Tibial artery (tissue), 4 donors: ENCODE data around the gene ENDOV.

Experiments used
- DNase-seq, 2 donors: peaks; one replicate each; pipeline ENCODE4 v3.0.0-alpha.2; 2019
- H3K27ac ChIP-seq, 2 donors: fragments of 200-600 bp; sonication (generic) in 1 of 2; 1 replicate in 1 of 2; 2 replicates in 1 of 2; pipeline ENCODE4 v1.5.1; 2018 to 2019; ENCODE audit warnings: mild to moderate bottlenecking in 1 of 2
- H3K27me3 ChIP-seq, 2 donors: fragments of 200-600 bp; sonication (generic) in 1 of 2; one replicate each; pipeline versions ENCODE4 v1.5.1 to v1.6.0; 2016 to 2019
- H3K36me3 ChIP-seq, 3 donors: fragments of 200-600 bp; sonication (generic) in 2 of 3; one replicate each; pipeline ENCODE4 v1.5.1; 2016 to 2019; ENCODE audit warnings: mild to moderate bottlenecking in 2 of 3
- H3K4me1 ChIP-seq, 4 donors: fragments of 200-600 bp; sonication (generic) in 2 of 4; 1 replicate in 3 of 4; 2 replicates in 1 of 4; pipeline ENCODE4 v1.5.1; 2016 to 2019
- H3K4me3 ChIP-seq, 2 donors: fragments of 200-600 bp; sonication (generic) in 1 of 2; 1 replicate in 1 of 2; 2 replicates in 1 of 2; pipeline ENCODE4 v1.5.1; 2018 to 2019; ENCODE audit warnings: mild to moderate bottlenecking in 2 of 2
- H3K9me3 ChIP-seq, 3 donors: fragments of 200-600 bp; sonication (generic) in 1 of 3; one replicate each; pipeline ENCODE4 v1.5.1; 2016 to 2019
- intact Hi-C: fragments of 100-400 bp; cut with DNase I; formaldehyde crosslinking; loops from one replicate; pipeline ENCODE4 v1.15.0; 2023; ENCODE audit warnings: low total_unique reads
- TF ChIP-seq, protein P1 (sequence below), 2 experiments: fragments of 200-600 bp in 1 of 2; fragments of 450-650 bp in 1 of 2; IDR thresholded peaks; one replicate each; pipeline ENCODE4 v1.5.1; 2017 to 2019; ENCODE audit warnings: antibody characterized with exemption in 2 of 2, mild to moderate bottlenecking in 1 of 2, moderate library complexity in 1 of 2

The ENDOV gene

DNA sequence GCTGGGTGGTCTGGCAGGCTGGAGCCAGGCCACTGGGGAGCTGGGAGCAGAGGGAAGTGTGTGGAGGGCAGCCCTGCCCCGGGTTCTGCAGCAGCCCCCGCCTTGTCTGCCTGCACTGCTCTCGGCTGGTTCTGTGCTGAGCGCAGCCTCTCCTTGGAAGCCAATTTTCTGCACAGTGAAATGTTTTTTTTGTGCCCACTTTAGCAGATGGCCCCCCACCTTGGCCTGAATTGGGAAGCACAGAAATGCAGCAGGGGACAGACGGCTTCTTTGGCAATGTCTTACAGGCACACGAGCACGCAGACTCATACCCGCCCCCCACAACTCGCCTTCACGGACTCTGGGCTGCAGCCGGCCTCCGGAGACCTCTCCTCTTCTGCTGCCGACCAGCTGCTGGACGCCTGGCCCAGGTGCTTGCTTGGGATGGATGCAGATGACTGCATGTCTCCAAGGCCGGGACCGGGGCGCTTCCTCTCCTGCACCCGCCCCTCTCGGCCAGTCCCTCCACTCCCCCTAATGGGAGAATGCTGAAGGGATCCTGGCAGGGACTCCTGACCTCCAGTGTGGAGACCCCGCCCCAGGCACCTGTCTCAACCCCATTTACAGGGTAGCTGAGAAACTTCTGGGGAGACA is 46.7 kb downstream of the ENDOV start:
- Histone ChIP-seq H3K4me1 (peaks cover 0 to 5% (median 0%) of the 10 kb centered on the region in 4 donors), H3K27ac (no peak overlapping the region), H3K36me3 (no peaks in the 10 kb centered on the region), H3K27me3 (peaks cover 0 to 24% of the 10 kb centered on the region in 2 donors), H3K4me3 (no peak overlapping the region), H3K9me3 (no peaks in the 10 kb centered on the region)
- intact Hi-C loops = no loop called here
- TF ChIP-seq, protein P1, sequence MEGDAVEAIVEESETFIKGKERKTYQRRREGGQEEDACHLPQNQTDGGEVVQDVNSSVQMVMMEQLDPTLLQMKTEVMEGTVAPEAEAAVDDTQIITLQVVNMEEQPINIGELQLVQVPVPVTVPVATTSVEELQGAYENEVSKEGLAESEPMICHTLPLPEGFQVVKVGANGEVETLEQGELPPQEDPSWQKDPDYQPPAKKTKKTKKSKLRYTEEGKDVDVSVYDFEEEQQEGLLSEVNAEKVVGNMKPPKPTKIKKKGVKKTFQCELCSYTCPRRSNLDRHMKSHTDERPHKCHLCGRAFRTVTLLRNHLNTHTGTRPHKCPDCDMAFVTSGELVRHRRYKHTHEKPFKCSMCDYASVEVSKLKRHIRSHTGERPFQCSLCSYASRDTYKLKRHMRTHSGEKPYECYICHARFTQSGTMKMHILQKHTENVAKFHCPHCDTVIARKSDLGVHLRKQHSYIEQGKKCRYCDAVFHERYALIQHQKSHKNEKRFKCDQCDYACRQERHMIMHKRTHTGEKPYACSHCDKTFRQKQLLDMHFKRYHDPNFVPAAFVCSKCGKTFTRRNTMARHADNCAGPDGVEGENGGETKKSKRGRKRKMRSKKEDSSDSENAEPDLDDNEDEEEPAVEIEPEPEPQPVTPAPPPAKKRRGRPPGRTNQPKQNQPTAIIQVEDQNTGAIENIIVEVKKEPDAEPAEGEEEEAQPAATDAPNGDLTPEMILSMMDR (IDR thresholded peaks at IDR 0.05) = no peak
- no peak for DNase-seq

DNA sequence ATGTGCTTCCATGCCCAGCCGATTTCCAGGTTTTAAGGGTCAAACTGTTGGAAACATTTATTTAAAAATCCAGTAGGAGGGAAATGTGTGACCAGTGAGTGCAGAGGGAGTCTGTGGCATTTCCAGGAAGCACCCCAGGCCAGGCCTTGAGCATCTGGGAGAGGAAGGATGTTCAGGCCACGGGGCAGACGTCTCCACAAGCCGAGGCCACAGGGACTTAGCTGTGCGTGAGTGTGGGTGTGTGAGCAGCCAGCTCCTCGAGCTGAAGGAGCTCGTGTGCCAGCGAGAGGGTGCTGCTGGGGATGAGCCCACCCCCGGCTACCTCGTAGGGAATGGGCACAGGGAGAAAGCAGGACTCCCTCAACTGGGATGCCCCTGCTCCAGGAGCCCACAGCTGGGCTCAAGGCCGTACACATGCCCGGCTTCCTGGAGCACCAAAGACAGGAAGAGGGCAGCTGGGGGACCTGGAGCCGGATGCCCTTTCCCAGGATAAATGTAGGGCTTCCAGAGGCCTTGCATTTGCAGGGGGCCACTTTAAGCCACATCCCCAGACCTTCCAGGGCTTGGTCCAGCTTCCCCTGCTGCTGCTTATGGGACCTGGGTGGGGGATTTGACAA is 48.9 kb downstream of the ENDOV start:
- peaks cover 0 to 5% (median 0%) of the 10 kb centered on the region in 4 donors for H3K4me1 ChIP-seq
- no peaks in the 10 kb centered on the region for H3K36me3 ChIP-seq
- no peak for DNase-seq
- no peaks in the 10 kb centered on the region for H3K9me3 ChIP-seq
- TF ChIP-seq, protein P1 (IDR thresholded peaks at IDR 0.05) = no peak
- H3K27ac ChIP-seq = no peak overlapping the region
- H3K4me3 ChIP-seq = no peak overlapping the region
- peaks cover 0 to 42% of the 10 kb centered on the region in 2 donors for H3K27me3 ChIP-seq
- intact Hi-C loops = no loop called here

DNA sequence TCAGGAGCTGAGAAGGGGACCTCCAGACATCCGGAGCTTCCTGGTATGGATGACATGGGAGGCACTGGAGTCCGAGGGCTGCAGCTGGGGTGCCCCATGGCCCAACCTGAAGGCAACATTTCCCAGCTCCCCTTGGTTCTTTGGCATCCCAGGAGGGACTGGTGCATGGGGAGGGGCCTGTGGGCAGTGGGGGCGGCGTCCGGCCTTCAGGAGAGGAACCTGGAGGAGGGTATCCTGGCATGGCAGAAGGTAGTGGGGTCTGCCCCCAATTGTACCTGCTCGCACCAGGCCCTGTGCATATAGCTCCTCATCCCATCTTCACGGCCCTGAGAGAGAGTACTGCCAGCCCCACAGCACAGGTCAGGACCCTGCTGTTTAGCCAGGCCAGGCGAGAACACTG is 49.5 kb downstream of the ENDOV start:
- no peak for DNase-seq
- no peak overlapping the region for H3K27ac ChIP-seq
- H3K36me3 ChIP-seq = no peaks in the 10 kb centered on the region
- intact Hi-C loops = no loop called here
- H3K9me3 ChIP-seq = no peaks in the 10 kb centered on the region
- peaks cover 0 to 5% (median 0%) of the 10 kb centered on the region in 4 donors for H3K4me1 ChIP-seq
- TF ChIP-seq, protein P1 (IDR thresholded peaks at IDR 0.05) = no peak
- no peak overlapping the region for H3K4me3 ChIP-seq
- H3K27me3 ChIP-seq = peaks cover 0 to 48% of the 10 kb centered on the region in 2 donors

DNA sequence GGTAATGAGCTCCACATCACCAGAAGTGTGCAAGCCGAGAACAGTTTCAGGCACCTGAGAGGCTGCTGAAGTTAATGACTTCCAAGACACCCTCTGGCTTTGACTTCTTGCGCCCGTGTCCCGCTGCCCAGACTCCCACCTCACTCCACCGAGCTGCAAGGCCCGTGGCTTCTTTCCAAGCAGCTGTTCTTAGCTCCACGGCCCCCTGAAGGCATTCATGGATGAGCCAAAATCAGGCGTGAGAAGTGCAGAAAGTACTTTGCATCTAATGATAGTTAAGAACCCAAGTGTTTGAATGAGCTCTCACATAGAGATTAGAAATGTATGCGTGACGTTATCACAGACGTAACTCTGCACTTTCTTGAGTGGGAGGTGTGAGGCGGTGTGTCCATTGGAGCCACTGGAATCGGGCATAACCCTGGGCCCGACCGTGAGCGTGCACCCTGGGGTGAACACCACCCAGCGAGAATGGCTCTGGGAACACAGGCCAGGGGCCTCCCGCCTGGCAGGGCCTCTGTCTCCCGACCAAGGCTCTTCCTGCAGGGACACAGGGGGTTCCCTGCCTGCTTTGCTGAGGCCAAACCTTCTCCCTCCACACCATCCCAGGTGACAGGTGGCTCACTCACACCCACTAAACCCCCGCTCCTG is 50.5 kb downstream of the ENDOV start:
- Histone ChIP-seq H3K27ac (no peak overlapping the region), H3K27me3 (peaks cover 0 to 57% of the 10 kb centered on the region in 2 donors), H3K9me3 (no peaks in the 10 kb centered on the region), H3K4me1 (peaks cover 0 to 5% (median 0%) of the 10 kb centered on the region in 4 donors), H3K36me3 (no peaks in the 10 kb centered on the region), H3K4me3 (no peak overlapping the region)
- no peak for DNase-seq
- TF ChIP-seq, protein P1 (IDR thresholded peaks at IDR 0.05) = no peak
- intact Hi-C loops = no loop called here

DNA sequence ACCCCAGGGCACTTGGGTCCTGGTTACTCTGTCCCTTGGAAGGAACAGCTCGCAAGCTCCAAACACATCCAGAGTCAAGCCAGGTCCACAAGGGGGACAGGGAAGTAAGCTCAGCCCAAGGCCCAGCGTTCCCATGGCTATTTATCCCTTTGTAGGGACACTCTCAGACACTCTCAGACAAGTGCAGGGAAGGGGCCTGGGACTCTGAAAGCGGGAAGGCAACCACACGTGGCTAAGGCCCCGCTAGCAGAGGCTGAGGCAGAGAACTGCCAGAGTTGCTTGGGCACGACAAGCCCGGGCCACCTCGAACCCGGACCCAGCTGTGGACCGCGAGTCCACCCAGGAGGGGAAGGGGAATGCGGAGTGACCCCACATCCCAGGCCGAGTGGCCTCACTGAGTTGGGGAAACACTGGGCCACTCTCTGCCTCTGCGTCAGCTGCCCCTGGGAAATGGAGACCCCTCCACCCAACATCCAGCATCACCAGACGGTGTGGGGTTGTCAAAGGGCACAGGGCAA is 51.3 kb downstream of the ENDOV start:
- no peaks in the 10 kb centered on the region for H3K36me3 ChIP-seq
- no peaks in the 10 kb centered on the region for H3K9me3 ChIP-seq
- peaks cover 0 to 65% of the 10 kb centered on the region in 2 donors for H3K27me3 ChIP-seq
- intact Hi-C loops = no loop called here
- H3K27ac ChIP-seq = no peak overlapping the region
- no peak overlapping the region for H3K4me3 ChIP-seq
- DNase-seq = no peak
- no peaks in the 10 kb centered on the region for H3K4me1 ChIP-seq
- TF ChIP-seq, protein P1 (IDR thresholded peaks at IDR 0.05) = no peak
